ENCODE data around the gene DUSP2. TPM values are rescaled to one million over a fixed set of nuclear protein-coding genes. Genes with fewer than 3 reads are reported as not detected.

DUSP2 gene
- total RNA-seq, 1 donor from 2014 or later: 1.1 TPM

DNA sequence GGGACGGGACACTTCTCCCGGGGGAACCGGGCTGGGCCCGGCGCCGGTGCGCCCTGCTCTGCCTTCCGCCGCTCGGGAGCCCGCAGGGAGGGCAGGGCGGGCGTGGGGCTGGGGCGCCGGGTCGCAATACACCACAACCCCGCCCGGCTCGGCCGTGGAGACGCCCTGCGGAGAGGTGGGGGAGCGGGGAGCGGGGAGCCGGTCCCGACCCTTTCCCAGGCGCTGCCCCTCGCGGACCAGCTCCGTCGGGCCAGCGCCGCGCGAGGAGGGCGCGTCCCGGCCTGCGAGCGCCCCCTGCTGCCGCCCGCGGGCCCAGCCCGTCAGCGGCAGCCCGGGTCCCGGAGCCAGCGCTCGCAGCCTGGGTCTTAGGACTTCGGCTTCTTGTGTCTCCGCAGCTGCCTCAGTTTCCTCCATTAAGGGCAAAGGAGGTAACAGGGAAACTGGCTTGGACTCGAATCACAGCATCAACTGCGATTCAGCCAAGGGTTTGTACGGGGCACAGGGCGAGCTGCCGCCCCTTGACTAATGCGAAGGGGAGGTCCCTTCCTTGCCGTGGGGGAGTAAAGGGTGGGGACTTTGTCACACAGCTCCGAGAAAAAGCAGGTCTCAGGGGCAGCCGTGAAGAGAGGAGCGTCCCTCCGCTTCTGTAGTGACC lies 28.2 kb downstream of the DUSP2 start:
- peak; percentile 62 for DNase-seq (ENCODE audit: low read depth, low spot score)
- Mint-ChIP-seq H3K4me1 (peaks cover 6% of the 10 kb centered on the region), H3K27ac (ENCODE audit: unreplicated experiment) (no peak overlapping the region), H3K9me3 (no peaks in the 10 kb centered on the region), H3K4me3 (peak overlapping the region; percentile 81), H3K36me3 (ENCODE audit: low read depth) (no peaks in the 10 kb centered on the region), H3K27me3 (ENCODE audit: low read depth) (peaks cover 50% of the 10 kb centered on the region)
- TF ChIP-seq, protein P1, sequence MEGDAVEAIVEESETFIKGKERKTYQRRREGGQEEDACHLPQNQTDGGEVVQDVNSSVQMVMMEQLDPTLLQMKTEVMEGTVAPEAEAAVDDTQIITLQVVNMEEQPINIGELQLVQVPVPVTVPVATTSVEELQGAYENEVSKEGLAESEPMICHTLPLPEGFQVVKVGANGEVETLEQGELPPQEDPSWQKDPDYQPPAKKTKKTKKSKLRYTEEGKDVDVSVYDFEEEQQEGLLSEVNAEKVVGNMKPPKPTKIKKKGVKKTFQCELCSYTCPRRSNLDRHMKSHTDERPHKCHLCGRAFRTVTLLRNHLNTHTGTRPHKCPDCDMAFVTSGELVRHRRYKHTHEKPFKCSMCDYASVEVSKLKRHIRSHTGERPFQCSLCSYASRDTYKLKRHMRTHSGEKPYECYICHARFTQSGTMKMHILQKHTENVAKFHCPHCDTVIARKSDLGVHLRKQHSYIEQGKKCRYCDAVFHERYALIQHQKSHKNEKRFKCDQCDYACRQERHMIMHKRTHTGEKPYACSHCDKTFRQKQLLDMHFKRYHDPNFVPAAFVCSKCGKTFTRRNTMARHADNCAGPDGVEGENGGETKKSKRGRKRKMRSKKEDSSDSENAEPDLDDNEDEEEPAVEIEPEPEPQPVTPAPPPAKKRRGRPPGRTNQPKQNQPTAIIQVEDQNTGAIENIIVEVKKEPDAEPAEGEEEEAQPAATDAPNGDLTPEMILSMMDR (conservative IDR thresholded peaks at IDR 0.05): peak; percentile 92

DNA sequence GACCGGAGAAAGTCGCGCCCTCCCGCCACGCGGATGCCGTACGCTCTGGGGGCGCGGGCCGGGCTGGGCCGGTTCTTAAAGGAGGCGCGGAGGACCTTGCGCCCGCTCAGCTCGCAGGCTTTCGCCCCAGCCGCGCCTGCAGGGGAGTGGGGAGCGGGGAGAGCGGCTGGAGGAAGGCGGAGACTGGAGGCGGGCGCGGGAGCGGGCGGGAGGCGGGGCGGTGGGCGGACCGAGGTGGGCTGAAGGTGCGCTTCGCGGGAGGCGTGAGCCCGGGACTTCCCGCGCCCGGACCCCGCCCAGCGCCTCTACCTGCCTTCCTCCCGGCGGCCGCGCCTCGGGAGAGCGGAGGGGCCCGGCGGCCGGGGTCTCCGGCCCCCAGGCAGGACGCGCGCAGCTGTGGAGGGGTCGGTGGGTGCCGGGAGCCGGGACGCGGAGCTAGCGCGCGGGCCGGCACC lies 28.8 kb downstream of the DUSP2 start, which contains the start of gene ADRA2B:
Gene ADRA2B (minus strand): TSS at position 148 of the 455 bp plus-strand sequence. CDS start 422 bp downstream, outside the sequence.
- H3K27me3 Mint-ChIP-seq (ENCODE audit: low read depth): peaks cover 47% of the 10 kb centered on the region
- peaks cover 6% of the 10 kb centered on the region for H3K4me1 Mint-ChIP-seq
- no peaks in the 10 kb centered on the region for H3K36me3 Mint-ChIP-seq (ENCODE audit: low read depth)
- DNase-seq (ENCODE audit: low read depth, low spot score): no peak
- peak within 1 kb of the TSS; percentile 81 for H3K4me3 Mint-ChIP-seq
- TF ChIP-seq, protein P1 (conservative IDR thresholded peaks at IDR 0.05): no peak
- no peak within 1 kb of the TSS for H3K27ac Mint-ChIP-seq (ENCODE audit: unreplicated experiment)
- no peaks in the 10 kb centered on the region for H3K9me3 Mint-ChIP-seq

DNA sequence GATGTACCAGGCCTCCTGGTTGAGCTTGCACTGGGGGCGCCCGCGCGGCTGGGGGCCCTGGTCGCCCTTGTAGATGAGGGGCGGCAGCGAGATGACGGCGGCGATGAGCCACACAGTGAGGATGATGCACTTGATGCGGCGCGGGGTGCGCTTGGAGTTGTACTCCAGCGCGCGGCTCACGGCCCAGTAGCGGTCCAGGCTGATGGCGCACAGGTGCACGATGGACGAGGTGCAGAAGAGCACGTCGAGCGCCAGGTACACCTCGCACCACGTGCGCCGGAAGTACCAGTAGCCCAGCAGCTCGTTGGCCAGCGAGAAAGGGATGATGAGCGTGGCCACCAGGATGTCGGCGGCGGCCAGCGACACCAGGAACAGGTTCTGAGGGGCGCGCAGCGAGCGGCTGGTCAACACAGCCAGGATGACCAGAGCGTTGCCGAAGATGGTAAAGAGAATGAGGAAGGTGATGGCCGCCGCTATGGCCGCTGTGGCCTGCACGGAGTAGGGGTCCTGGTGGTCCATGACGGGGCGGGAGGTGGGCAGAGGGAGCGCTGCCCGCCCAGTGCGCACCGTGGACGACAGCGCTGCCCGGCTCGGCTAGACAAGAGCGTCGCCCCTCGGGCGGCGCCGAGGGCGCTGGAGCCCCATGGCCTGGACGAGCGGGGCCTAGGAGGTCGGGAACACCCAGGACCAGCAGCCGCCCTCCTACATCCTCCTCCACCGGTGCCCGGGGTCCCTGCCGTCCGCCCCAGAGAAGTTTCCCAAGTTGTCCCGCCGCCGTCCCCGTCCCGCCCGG lies 29.4 kb downstream of the DUSP2 start:
- Mint-ChIP-seq H3K4me3 (peak overlapping the region; percentile 73), H3K27ac (ENCODE audit: unreplicated experiment) (no peak overlapping the region), H3K4me1 (peaks cover 6% of the 10 kb centered on the region), H3K36me3 (ENCODE audit: low read depth) (no peaks in the 10 kb centered on the region), H3K27me3 (ENCODE audit: low read depth) (peaks cover 41% of the 10 kb centered on the region), H3K9me3 (no peaks in the 10 kb centered on the region)
- TF ChIP-seq, protein P1 (conservative IDR thresholded peaks at IDR 0.05): no peak
- DNase-seq (ENCODE audit: low read depth, low spot score): no peak

DNA sequence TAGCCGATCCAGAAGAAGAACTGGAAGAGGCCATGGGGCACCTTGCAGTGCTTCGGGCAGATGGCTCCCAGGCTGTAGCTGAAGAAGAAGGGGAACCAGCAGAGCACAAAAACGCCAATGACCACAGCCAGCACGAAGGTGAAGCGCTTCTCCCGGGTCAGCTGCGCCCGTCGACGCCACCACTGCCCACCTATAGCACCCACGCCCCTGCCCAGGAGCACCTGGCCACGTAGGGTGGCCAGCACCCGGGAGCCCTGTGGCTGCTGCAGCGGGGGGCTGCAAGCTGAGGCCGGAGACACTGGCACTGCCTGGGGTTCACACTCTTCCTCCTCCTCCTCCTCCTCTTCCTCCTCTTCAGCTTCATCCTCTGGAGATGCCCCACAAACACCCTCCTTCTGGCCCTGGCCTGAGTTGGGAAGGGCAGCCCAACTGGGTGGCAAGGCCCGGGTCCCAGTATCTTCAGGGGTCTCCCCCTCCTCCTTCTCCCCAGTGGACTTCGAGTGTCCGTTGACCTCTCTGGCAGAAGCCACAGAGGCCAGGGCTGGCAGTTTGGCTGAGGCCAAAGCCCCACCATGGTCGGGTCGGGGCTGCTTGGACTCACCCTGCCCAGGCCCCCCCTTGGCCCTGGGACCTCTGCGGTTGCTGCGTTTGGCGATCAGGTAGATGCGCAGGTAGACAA lies 30.2 kb downstream of the DUSP2 start:
- Mint-ChIP-seq H3K27ac (ENCODE audit: unreplicated experiment) (no peak overlapping the region), H3K4me3 (peak overlapping the region; percentile 73), H3K9me3 (no peaks in the 10 kb centered on the region), H3K36me3 (ENCODE audit: low read depth) (no peaks in the 10 kb centered on the region), H3K27me3 (ENCODE audit: low read depth) (peaks cover 33% of the 10 kb centered on the region), H3K4me1 (peaks cover 6% of the 10 kb centered on the region)
- TF ChIP-seq, protein P1 (conservative IDR thresholded peaks at IDR 0.05): no peak
- no peak for DNase-seq (ENCODE audit: low read depth, low spot score)

DNA sequence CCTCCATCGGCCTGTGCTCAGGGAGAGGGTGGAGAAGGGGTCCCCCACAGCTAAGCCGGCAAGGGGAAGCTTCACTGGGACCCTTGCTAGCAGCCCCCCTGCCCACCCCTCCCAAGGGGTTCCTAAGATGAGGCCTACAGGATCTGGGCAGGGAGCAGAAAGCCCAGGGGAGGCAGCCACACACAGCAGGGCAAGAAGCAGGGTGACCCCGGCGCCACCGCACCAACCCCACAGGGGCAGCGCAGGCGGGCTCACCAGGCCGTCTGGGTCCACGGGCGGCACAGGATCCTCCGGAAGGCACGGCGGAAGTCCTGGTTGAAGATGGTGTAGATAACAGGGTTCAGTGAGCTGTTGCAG lies 30.7 kb downstream of the DUSP2 start:
- H3K27ac Mint-ChIP-seq (ENCODE audit: unreplicated experiment): no peak overlapping the region
- no peaks in the 10 kb centered on the region for H3K9me3 Mint-ChIP-seq
- H3K4me3 Mint-ChIP-seq: no peak overlapping the region
- TF ChIP-seq, protein P1 (conservative IDR thresholded peaks at IDR 0.05): no peak
- H3K4me1 Mint-ChIP-seq: peaks cover 7% of the 10 kb centered on the region
- no peak for DNase-seq (ENCODE audit: low read depth, low spot score)
- H3K36me3 Mint-ChIP-seq (ENCODE audit: low read depth): no peaks in the 10 kb centered on the region
- peaks cover 28% of the 10 kb centered on the region for H3K27me3 Mint-ChIP-seq (ENCODE audit: low read depth)

All from neural crest cell (in vitro differentiated cells).